ENCODE measurements around the gene NDUFAF5.

NDUFAF5 gene

GRCh38 chr20:13800728-13801134 is 15.9 kb downstream of the NDUFAF5 start:
- ATAC-seq = peak; percentile 95
- TF ChIP-seq TCF4 (CRISPR knock-in tag; IDR thresholded peaks at IDR 0.05; ENCODE audit: borderline replicate concordance) (peak; percentile 42; the same call in 1 of the 2 replicates), SNAI2 (CRISPR knock-in tag; IDR thresholded peaks at IDR 0.05) (peak; percentile 86), ZFP3 (CRISPR knock-in tag; IDR thresholded peaks at IDR 0.05) (0 out of 2 replicates have a peak, but pooled peaks have one; percentile 36), TSHZ2 (CRISPR knock-in tag; IDR thresholded peaks at IDR 0.05) (peak; percentile 36; the same call in 1 of the 2 replicates), POU6F1 (CRISPR knock-in tag; IDR thresholded peaks at IDR 0.05; ENCODE audit: borderline replicate concordance, low read depth) (no peak), GLIS3 (CRISPR knock-in tag; IDR thresholded peaks at IDR 0.05) (no peak)

GRCh38 chr20:13809373-13809772 is 24.5 kb downstream of the NDUFAF5 start:
- no peak for ATAC-seq
- TF ChIP-seq PPARA (CRISPR knock-in tag; IDR thresholded peaks at IDR 0.05; ENCODE audit: borderline replicate concordance) (no peak), CSDC2 (CRISPR knock-in tag; IDR thresholded peaks at IDR 0.05) (no peak), OSR1 (CRISPR knock-in tag; IDR thresholded peaks at IDR 0.05) (no peak), CSRNP3 (CRISPR knock-in tag; IDR thresholded peaks at IDR 0.05) (no peak), CREB5 (CRISPR knock-in tag; IDR thresholded peaks at IDR 0.05; ENCODE audit: low read depth) (no peak), POU6F1 (CRISPR knock-in tag; IDR thresholded peaks at IDR 0.05; ENCODE audit: borderline replicate concordance, low read depth) (no peak), ZNF565 (CRISPR knock-in tag; conservative IDR thresholded peaks at IDR 0.05; ENCODE audit: low read depth) (no peak), PATZ1 (CRISPR knock-in tag; IDR thresholded peaks at IDR 0.05; ENCODE audit: borderline replicate concordance) (no peak), ZNF70 (CRISPR knock-in tag; IDR thresholded peaks at IDR 0.05) (no peak), ZNF8 (CRISPR knock-in tag; IDR thresholded peaks at IDR 0.05) (no peak), GLIS3 (CRISPR knock-in tag; IDR thresholded peaks at IDR 0.05) (no peak), BACH2 (CRISPR knock-in tag; IDR thresholded peaks at IDR 0.05; ENCODE audit: borderline replicate concordance) (no peak), ZFP3 (CRISPR knock-in tag; IDR thresholded peaks at IDR 0.05) (no peak), ZFP30 (CRISPR knock-in tag; IDR thresholded peaks at IDR 0.05) (no peak), TOX (CRISPR knock-in tag; IDR thresholded peaks at IDR 0.05; ENCODE audit: borderline replicate concordance) (no peak), SNAI2 (CRISPR knock-in tag; IDR thresholded peaks at IDR 0.05) (no peak), ARNTL (CRISPR knock-in tag; IDR thresholded peaks at IDR 0.05; ENCODE audit: borderline replicate concordance, low read depth) (no peak), ZC3H10 (CRISPR knock-in tag; IDR thresholded peaks at IDR 0.05) (no peak), TSHZ2 (CRISPR knock-in tag; IDR thresholded peaks at IDR 0.05) (no peak)
